Measurements from ENCODE around the gene BMP4. TPM values are rescaled to one million over a fixed set of nuclear protein-coding genes. Genes with fewer than 3 reads are reported as not detected.

The BMP4 gene
- total RNA-seq, 2 donors from 2014 or later, result 9.2 to 12.5 TPM

GRCh38 chr14:53916239-53916638 lies 40.4 kb downstream of the BMP4 start:
- intact Hi-C loops (cut with DNase I), result no loop called here
- DNase-seq, result no peak
- no peak for ATAC-seq

- ATAC-seq (peak; percentile 64 to 76), DNase-seq (no peak)
Observed at GRCh38 chr14:53915364-53916014, 41.1 kb downstream of the BMP4 start.

GRCh38 chr14:53912021-53912420 lies 44.6 kb downstream of the BMP4 start:
- intact Hi-C loops (cut with DNase I), result no loop called here
- DNase-seq (no peak), ATAC-seq (no peak)

More at GRCh38 chr14:53915364-53916014, 41.1 kb downstream of the BMP4 start:
- intact Hi-C loops (cut with DNase I), result no loop called here

- intact Hi-C loops (cut with DNase I), result no loop called here
- no peak for ATAC-seq
- no peak for DNase-seq
Observed at GRCh38 chr14:53908416-53908815, 48.2 kb downstream of the BMP4 start.

GRCh38 chr14:53902307-53902706 lies 54.3 kb downstream of the BMP4 start:
- ATAC-seq (no peak), DNase-seq (no peak)
- intact Hi-C loops (cut with DNase I), result no loop called here

GRCh38 chr14:53900499-53900898 lies 56.1 kb downstream of the BMP4 start:
- intact Hi-C loops (cut with DNase I), result no loop called here
- peak; percentile 24 to 92 for ATAC-seq
- DNase-seq, result peak; percentile 57

Small RNA genes lying within 50 kb of the gene (microRNA-seq; reads per million reads assigned to microRNA genes)
- gene MIR5580, result 0.20 to 1.6 reads per million in 2 donors
